ENCODE measurements around the gene ADAMTS12. TPM values are rescaled to one million over a fixed set of nuclear protein-coding genes. Genes with fewer than 3 reads are reported as not detected.
A peak's percentile ranks its signal among the peaks of the same experiment; 100 is the strongest.

Gene ADAMTS12
- total RNA-seq, 4 donors from 2014 or later: 0.22 to 1.2 (median 0.77) TPM

- TF ChIP-seq CTCF (IDR thresholded peaks at IDR 0.05) (no peak), POLR2A (IDR thresholded peaks at IDR 0.05) (no peak)
- 14 to 38% methylated on average over 14 of the region's 14 CpGs for WGBS, 2 donors
- intact Hi-C loops (cut with DNase I; ENCODE audit: low total_unique reads): loop anchor here (10.0 kb wide), 1 partner anchor 504 kb away; no protein-coding TSS in a partner anchor
- no peak overlapping the region for H3K4me3 ChIP-seq (ENCODE audit: low read depth, poor library complexity, severe bottlenecking)
- no peak for DNase-seq (ENCODE audit: low spot score in 2 of 2)
These were observed 46.7 kb upstream of the ADAMTS12 start for GRCh38 chr5:33938507-33938796.

- no peak overlapping the region for H3K4me3 ChIP-seq (ENCODE audit: low read depth, poor library complexity, severe bottlenecking)
- TF ChIP-seq CTCF (IDR thresholded peaks at IDR 0.05) (no peak), POLR2A (IDR thresholded peaks at IDR 0.05) (no peak)
- DNase-seq (ENCODE audit: low spot score in 2 of 2): no peak
- WGBS, 2 donors: 17 to 46% methylated on average over 54 of the region's 54 CpGs
- intact Hi-C loops (cut with DNase I; ENCODE audit: low total_unique reads): loop anchor here (10.0 kb wide), 1 partner anchor 503 kb away; no protein-coding TSS in a partner anchor
These were observed 46.1 kb upstream of the ADAMTS12 start for GRCh38 chr5:33937707-33938506.

DNA sequence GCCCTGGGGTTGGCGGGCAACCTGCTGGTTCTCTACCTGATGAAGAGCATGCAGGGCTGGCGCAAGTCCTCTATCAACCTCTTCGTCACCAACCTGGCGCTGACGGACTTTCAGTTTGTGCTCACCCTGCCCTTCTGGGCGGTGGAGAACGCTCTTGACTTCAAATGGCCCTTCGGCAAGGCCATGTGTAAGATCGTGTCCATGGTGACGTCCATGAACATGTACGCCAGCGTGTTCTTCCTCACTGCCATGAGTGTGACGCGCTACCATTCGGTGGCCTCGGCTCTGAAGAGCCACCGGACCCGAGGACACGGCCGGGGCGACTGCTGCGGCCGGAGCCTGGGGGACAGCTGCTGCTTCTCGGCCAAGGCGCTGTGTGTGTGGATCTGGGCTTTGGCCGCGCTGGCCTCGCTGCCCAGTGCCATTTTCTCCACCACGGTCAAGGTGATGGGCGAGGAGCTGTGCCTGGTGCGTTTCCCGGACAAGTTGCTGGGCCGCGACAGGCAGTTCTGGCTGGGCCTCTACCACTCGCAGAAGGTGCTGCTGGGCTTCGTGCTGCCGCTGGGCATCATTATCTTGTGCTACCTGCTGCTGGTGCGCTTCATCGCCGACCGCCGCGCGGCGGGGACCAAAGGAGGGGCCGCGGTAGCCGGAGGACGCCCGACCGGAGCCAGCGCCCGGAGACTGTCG, 45.4 kb upstream of the ADAMTS12 start:
- intact Hi-C loops (cut with DNase I; ENCODE audit: low total_unique reads): loop anchor here (10.0 kb wide), 1 partner anchor 502 kb away; no protein-coding TSS in a partner anchor
- 27 to 67% methylated on average over 13 to 34 of the region's 54 CpGs for WGBS, 2 donors
- H3K4me3 ChIP-seq (ENCODE audit: low read depth, poor library complexity, severe bottlenecking): no peak overlapping the region
- no peak for DNase-seq (ENCODE audit: low spot score in 2 of 2)
- TF ChIP-seq POLR2A (IDR thresholded peaks at IDR 0.05) (no peak), CTCF (IDR thresholded peaks at IDR 0.05) (no peak)

DNA sequence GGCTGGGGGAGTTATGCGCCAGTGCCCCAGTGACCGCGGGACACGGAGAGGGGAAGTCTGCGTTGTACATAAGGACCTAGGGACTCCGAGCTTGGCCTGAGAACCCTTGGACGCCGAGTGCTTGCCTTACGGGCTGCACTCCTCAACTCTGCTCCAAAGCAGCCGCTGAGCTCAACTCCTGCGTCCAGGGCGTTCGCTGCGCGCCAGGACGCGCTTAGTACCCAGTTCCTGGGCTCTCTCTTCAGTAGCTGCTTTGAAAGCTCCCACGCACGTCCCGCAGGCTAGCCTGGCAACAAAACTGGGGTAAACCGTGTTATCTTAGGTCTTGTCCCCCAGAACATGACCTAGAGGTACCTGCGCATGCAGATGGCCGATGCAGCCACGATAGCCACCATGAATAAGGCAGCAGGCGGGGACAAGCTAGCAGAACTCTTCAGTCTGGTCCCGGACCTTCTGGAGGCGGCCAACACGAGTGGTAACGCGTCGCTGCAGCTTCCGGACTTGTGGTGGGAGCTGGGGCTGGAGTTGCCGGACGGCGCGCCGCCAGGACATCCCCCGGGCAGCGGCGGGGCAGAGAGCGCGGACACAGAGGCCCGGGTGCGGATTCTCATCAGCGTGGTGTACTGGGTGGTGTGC, 44.7 kb upstream of the ADAMTS12 start, which contains the start of gene RXFP3:
Gene RXFP3, plus strand, starts transcription at position 6 of the 636 bp plus-strand sequence. Its CDS starts 355 bp downstream, at position 361.
- WGBS, 2 donors: 2 to 16% methylated on average over 34 to 40 of the region's 45 CpGs
- DNase-seq (ENCODE audit: low spot score in 2 of 2): no peak
- intact Hi-C loops (cut with DNase I; ENCODE audit: low total_unique reads): loop anchor here (10.0 kb wide), 1 partner anchor 502 kb away; no protein-coding TSS in a partner anchor
- H3K4me3 ChIP-seq (ENCODE audit: low read depth, poor library complexity, severe bottlenecking): no peak within 1 kb of the TSS
- no peak for TF ChIP-seq POLR2A (IDR thresholded peaks at IDR 0.05)
- TF ChIP-seq CTCF (IDR thresholded peaks at IDR 0.05): no peak

GRCh38 chr5:33936004-33936380, 44.2 kb upstream of the ADAMTS12 start:
- peak in 1 of 2 donors; percentile 89 for DNase-seq (ENCODE audit: low spot score in 2 of 2)
- H3K4me3 ChIP-seq (ENCODE audit: low read depth, poor library complexity, severe bottlenecking): no peak overlapping the region
- TF ChIP-seq CTCF (IDR thresholded peaks at IDR 0.05) (no peak), POLR2A (IDR thresholded peaks at IDR 0.05) (no peak)
- intact Hi-C loops (cut with DNase I; ENCODE audit: low total_unique reads): loop anchor here (10.0 kb wide), 1 partner anchor 501 kb away; no protein-coding TSS in a partner anchor
- WGBS, 2 donors: 1 to 7% methylated on average over 22 to 30 of the region's 30 CpGs

Measured in lower leg skin (tissue), 4 donors.